Measurements from ENCODE around the gene ST6GALNAC5. TPM values are rescaled to one million over a fixed set of nuclear protein-coding genes. Genes with fewer than 3 reads are reported as not detected.
A peak's percentile ranks its signal among the peaks of the same experiment; 100 is the strongest.

Gene ST6GALNAC5
- total RNA-seq, 1 donor from 2014 or later, result not detected

DNA sequence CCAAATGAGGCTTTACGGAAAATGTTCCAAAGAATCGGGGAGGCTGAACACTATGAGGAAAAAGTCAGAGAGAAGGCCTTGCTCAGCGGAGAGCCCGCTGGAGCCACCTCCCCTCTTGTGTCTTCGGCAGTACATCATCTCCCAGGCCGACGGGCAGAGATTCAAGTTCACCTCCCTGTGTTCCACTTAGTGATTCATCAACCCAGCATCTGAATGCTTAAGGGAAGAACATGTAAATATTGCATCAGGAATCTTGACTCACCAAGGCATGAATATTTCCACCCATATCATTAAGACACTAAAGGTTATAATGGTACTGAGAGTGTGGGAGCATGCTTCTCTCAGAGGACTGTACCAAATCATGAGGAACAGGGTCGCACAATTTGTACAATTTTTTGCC is 172.5 kb downstream of the ST6GALNAC5 start:
- ATAC-seq, result no peak
- DNase-seq (ENCODE audit: low spot score), result no peak

DNA sequence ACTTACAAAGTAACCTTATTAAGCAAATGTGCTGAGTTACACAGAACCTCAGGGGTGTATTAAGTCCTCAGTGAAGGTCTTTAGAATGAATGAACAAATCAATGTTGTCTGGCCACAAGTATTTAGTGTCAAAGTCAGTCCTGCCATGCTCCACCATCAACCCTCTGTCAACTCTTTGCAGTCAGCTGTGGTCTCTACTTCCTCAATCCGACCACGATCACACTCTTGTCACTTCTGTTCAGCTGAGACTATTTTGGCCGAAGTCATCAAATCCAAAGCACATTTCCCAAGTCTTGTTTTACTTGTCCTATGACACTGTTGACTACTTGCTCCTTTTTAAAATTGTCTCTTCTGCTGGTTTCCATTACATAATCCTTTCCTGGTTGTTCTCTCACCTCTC is 173.5 kb downstream of the ST6GALNAC5 start:
- DNase-seq (ENCODE audit: low spot score) (no peak), ATAC-seq (no peak)

- ATAC-seq, result no peak
- DNase-seq (ENCODE audit: low spot score), result no peak
Measured at GRCh38 chr1:77044133-77044849, 177.0 kb downstream of the ST6GALNAC5 start.

DNA sequence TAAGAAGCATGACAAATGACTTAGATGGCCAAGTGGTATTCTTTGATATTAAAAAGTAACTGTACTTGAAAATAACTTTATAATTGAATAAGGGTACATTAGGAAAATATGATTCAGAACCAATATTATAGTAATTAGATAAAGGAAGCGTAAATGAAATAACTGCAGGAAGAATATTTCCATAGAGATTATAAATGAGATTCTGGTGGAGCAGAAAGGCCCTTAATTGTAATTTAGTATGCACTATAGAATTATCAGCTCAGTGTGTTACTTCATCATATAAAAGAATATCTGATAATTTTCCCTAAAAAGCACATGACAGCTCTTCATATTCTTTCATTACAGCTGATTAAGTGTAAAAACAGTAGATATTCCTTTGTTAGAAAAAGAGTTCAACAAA is 180.3 kb downstream of the ST6GALNAC5 start:
- DNase-seq (ENCODE audit: low spot score) (no peak), ATAC-seq (no peak)

GRCh38 chr1:77047978-77048614 is 180.8 kb downstream of the ST6GALNAC5 start:
- ATAC-seq (no peak), DNase-seq (ENCODE audit: low spot score) (no peak)

- ATAC-seq (no peak), DNase-seq (ENCODE audit: low spot score) (no peak)
Measured at GRCh38 chr1:77048615-77049005, 181.3 kb downstream of the ST6GALNAC5 start.

DNA sequence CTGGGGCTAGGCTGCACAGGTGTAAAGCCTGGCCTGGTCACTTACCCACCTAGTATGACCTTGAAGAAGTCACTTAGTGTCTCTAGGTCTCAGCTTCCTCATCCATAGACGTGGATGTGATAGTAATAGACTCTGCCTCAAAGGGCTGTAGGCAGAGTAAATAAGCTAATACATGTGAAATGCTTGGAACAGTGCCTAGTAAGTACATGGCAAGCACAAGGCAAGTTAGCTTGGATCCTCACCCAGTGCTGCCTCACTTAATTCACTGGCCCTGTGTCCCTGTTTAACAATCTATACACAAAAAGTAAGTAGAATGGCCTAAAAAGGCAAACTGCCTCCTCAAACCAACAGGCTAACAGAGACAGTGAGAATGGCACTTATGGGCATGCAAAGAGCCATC is 184.1 kb downstream of the ST6GALNAC5 start:
- DNase-seq (ENCODE audit: low spot score) (no peak), ATAC-seq (no peak)

DNA sequence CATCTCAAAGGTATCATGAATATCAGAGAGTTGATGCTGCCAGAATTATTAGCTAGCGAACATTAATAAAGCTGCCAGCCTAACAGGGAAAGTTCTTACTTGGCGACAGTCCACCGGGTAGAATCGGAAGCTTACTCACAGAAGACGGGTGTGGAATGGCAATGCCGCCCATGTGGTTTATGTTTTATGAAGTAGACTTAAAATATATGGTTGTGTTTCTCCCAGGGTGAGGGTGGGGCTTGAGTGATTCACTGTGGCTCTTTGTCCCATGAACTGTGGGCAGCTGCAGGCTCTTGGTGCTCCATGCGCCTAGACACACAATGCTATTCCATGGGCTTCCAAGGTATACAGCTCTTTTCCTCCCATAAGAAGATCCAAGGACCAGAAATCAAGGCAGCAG is 189.2 kb downstream of the ST6GALNAC5 start:
- no peak for DNase-seq (ENCODE audit: low spot score)
- ATAC-seq, result no peak

DNA sequence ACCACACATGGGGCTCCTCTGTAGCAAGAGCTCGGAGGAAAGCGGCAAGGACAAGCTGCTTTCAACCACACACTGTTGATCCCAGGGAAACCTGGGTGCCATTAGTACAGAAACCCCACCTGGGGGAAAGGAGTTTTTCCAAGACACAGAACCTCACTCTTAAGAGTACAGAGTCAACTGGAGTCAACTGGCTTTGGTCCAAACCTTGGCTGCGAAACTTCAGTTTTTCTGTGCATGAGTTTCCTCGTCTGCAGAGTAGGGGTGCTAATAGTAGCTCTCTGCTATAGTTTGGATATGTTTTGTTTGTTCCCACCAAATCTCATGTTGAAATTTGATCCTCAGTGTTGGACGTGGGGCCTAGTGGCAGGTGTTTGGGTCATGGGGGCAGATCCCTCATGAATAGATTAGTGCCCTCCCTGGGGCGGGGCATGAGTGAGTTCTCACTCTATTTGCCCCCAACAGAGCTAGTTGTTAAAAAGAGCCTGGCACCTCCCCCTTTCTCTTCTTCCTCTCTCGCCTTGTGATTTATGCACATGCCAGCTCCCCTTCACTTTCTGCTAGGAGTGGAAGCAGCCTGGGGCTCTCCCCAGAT is 190.8 kb downstream of the ST6GALNAC5 start:
- no peak for ATAC-seq

DNA sequence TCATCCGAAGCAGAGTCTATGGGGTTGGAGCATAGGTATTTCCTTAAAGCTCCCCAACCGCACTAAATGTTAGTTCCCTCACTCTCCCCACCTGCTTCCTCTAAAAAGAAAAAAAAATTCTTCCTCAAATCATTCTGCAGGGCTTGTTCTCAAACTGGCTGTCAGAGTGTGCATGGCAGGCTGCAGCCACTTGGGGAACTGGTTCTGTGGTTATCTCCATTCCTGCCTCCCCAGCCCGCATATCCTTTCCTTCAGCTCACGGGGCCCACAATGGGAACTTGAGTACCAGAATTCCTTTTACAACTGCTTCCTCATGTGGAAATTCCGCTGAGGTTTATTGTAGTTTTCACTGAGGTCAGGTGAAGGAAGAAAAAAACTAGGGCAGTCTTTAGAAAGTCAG is 192.7 kb downstream of the ST6GALNAC5 start:
- no peak for ATAC-seq
- DNase-seq (ENCODE audit: low spot score), result no peak

More for the DNA sequence above, 190.8 kb downstream of the ST6GALNAC5 start:
- no peak for DNase-seq (ENCODE audit: low spot score)

- DNase-seq (ENCODE audit: low spot score), result no peak
- ATAC-seq, result no peak
Measured at GRCh38 chr1:77061162-77061561, 193.9 kb downstream of the ST6GALNAC5 start.

- DNase-seq (ENCODE audit: low spot score) (no peak), ATAC-seq (no peak)
Measured at GRCh38 chr1:77063118-77063517, 195.8 kb downstream of the ST6GALNAC5 start.

GRCh38 chr1:77064246-77064645 is 197.0 kb downstream of the ST6GALNAC5 start:
- no peak for DNase-seq (ENCODE audit: low spot score)
- ATAC-seq, result no peak

- ATAC-seq (no peak), DNase-seq (ENCODE audit: low spot score) (no peak)
Measured at GRCh38 chr1:77065693-77066342, 198.5 kb downstream of the ST6GALNAC5 start.

DNA sequence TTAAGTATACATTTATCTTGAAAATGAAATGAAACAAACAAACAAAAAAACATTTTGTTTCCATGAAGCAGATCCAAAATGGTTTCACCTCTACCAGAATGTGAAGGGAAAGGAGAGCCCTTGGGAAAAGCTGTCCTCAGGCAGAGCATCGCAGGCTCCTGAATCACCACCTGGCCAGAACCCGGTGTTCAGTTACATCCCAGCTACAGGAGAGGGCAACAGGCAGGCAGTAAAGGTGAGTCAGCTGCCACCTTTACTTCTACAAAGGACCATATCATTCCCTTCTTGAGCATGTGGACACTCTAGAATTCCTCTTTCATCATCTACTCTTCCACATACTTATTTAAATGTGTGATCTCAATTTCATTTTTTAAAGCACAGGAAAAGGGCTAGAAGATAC is 200.7 kb downstream of the ST6GALNAC5 start:
- DNase-seq (ENCODE audit: low spot score), result no peak
- no peak for ATAC-seq

GRCh38 chr1:77076759-77077158 is 209.5 kb downstream of the ST6GALNAC5 start:
- no peak for DNase-seq (ENCODE audit: low spot score)
- ATAC-seq, result no peak

DNA sequence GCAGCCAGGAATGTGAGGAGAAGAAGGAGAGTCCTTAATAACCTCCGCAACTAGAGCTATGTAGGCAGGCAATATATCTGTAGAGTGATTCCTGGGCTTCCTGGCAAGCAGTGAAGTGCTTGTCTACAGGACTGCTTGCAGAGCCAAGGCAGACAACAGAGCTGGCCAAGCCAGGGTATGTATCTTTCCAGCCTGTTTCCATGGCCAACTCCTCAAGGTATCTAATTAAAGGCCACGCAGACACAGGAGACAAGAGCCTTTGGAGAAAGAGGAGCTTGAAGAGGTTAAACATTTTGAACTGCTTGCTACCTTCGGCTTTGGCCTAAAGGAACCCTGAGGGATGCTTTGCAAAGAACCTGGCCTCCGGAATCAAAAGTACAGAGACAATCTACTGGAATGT is 214.6 kb downstream of the ST6GALNAC5 start:
- DNase-seq (ENCODE audit: low spot score), result no peak

DNA sequence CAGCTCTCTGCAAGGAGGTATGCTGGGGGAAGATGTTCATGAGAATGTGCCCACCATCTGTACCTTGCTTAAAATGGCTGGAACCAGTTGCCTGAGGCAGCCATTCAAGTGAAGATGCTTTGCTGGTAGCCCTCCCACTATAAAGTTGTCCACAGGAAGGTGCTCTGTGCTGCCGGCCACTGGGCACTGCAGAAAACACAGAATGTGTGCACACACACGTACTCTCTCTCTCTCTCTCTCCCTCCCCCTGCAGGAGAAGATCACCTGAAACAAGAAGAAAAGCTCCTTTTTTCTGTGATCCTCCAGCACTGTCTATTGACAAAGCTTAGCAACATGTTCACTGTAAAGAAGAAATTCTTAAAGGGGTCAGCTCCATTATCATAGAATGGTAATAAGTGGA is 217.2 kb downstream of the ST6GALNAC5 start:
- ATAC-seq (no peak), DNase-seq (ENCODE audit: low spot score) (no peak)

More for the DNA sequence above, 214.6 kb downstream of the ST6GALNAC5 start:
- ATAC-seq, result no peak

- DNase-seq (ENCODE audit: low spot score) (no peak), ATAC-seq (peak; percentile 78)
Measured at GRCh38 chr1:77085109-77085508, 217.8 kb downstream of the ST6GALNAC5 start.

DNA sequence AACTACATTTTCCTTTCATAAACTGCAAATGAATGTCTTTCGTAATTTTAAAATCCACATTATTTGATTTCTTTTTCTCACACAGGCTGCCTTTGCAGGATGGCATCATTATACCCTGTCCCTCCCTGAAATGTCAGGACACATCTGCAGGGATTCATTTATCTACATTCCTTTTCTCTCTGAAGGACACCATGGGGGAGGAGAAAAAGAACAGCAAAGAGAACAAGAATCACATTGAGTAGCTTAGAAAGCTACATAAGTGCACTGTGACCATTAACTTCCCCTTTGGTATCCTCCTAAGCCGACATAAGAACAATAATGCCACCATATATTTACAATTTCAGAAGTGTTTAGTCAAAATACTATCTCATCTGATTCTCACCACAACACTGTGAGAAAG is 222.5 kb downstream of the ST6GALNAC5 start:
- ATAC-seq (no peak), DNase-seq (ENCODE audit: low spot score) (no peak)

DNA sequence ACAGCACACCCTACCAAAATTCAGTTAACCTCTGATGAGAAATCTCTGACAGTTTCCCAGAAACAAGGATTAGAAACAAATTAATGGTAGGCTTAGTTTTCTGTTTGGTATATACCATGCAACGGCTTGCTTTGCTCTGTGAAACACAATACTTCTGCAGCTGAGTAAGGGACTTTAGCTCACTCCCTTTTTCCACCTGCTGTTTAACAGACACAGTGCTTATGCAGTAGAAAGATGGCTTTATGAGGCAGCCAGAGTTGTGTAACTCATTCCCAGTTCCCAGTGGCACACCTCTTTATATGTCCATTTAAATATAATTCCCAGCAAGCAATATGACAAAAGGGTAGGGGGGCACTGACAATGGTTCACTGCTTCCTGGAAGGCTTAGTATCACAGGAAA is 228.0 kb downstream of the ST6GALNAC5 start:
- ATAC-seq (no peak), DNase-seq (ENCODE audit: low spot score) (no peak)
